HCT116 (cell line): ENCODE results near the gene RBM26. TPM values are rescaled to one million over a fixed set of nuclear protein-coding genes. Genes with fewer than 3 reads are reported as not detected.

ENCODE experiments used
- ATAC-seq: fragments of 200-7000 bp; cut with Tn5 transposase; 2 replicates; pipeline ENCODE4 v1.9.1; 2020; ENCODE audit warnings: mild to moderate bottlenecking, moderate library complexity
- BruUV-seq: library from RNA; stranded (reverse); fragments of 400-500 nt; replicated peaks from 2 replicates; lab custom pipeline; 2021; lab: Mats Ljungman, UMichigan
- CTCF ChIA-PET: fragments of 300-600 bp; sonication (Branson Sonifier 250); formaldehyde crosslinking; loops from one replicate; lab custom pipeline; 2021; ENCODE audit warnings: antibody characterized with exemption; lab: Charles Lee
- POLR2A ChIA-PET: fragments of 300-600, 350-600 bp; sonication (Branson Sonifier 250); formaldehyde crosslinking; loops from one replicate; lab custom pipeline; 2021; ENCODE audit warnings: antibody characterized with exemption; lab: Charles Lee
- RAD21 ChIA-PET, 2 experiments: fragments of 300-600 bp; sonication (Branson Sonifier 250); formaldehyde crosslinking; loops; one replicate each; lab custom pipeline; 2023; ENCODE audit warnings: low total read pairs in 2 of 2; ENCODE audit not compliant: uncharacterized antibody in 2 of 2, unreplicated experiment in 2 of 2, low non-redundant PET in 1 of 2; lab: Charles Lee
- DNase-seq: peaks from one replicate; pipeline ENCODE4 v3.0.0-alpha.2; 2010; ENCODE audit warnings: low read depth, low spot score
- H2AFZ ChIP-seq: fragments of 200-600 bp; shearing (Covaris generic), sonication (generic); 2 replicates; pipeline ENCODE4 v1.6.1; 2017; ENCODE audit warnings: low read depth, mixed run types, mixed read lengths, antibody characterized with exemption, low read length; ENCODE audit not compliant: poor library complexity, severe bottlenecking
- H3K27ac ChIP-seq: 2 replicates; pipeline ENCODE4 v1.5.1; 2012; ENCODE audit warnings: low read depth, low read length
- H3K27me3 ChIP-seq: fragments of 200-600 bp; sonication (generic); 2 replicates; pipeline ENCODE4 v1.6.1; 2016; ENCODE audit warnings: mixed run types, low read length, mixed read lengths; ENCODE audit not compliant: insufficient read depth
- H3K36me3 ChIP-seq, 2 experiments: fragments of 200-500 bp in 1 of 2; fragments of 200-600 bp in 1 of 2; sonication (Bioruptor generic) in 1 of 2; sonication (generic) in 1 of 2; 2 replicates each; pipeline versions ENCODE4 v1.5.1 to v1.6.1; 2014 to 2016; ENCODE audit warnings: low read length in 2 of 2, inconsistent platforms in 1 of 2, mixed read lengths in 1 of 2, mixed run types in 1 of 2; ENCODE audit not compliant: insufficient read depth in 2 of 2, control insufficient read depth in 1 of 2
- H3K4me1 ChIP-seq, 2 experiments: fragments of 200-600 bp in 1 of 2; sonication (generic) in 1 of 2; 2 replicates each; pipeline versions ENCODE4 v1.5.1 to v1.6.1; 2012 to 2017; ENCODE audit warnings: low read length in 2 of 2, inconsistent platforms in 1 of 2, mild to moderate bottlenecking in 1 of 2, mixed read lengths in 1 of 2, mixed run types in 1 of 2, moderate library complexity in 1 of 2; ENCODE audit not compliant: insufficient read depth in 2 of 2, control insufficient read depth in 1 of 2
- H3K4me2 ChIP-seq: fragments of 200-600 bp; sonication (generic); 2 replicates; pipeline ENCODE4 v1.6.1; 2017; ENCODE audit warnings: mixed run types, low read length, mixed read lengths
- H3K4me3 ChIP-seq, 2 experiments: fragments of 200-600 bp in 1 of 2; sonication (generic) in 1 of 2; replicated peaks in 1 of 2; 2 replicates each; pipeline ENCODE4 v1.5.1; 2011 to 2016; ENCODE audit warnings: low read length in 2 of 2, control low read depth in 1 of 2, low read depth in 1 of 2, mild to moderate bottlenecking in 1 of 2, mixed read lengths in 1 of 2, mixed run types in 1 of 2
- H3K79me2 ChIP-seq: fragments of 200-600 bp; sonication (generic); 2 replicates; pipeline ENCODE4 v1.6.1; 2017; ENCODE audit warnings: mild to moderate bottlenecking, mixed run types, low read length, moderate library complexity, mixed read lengths; ENCODE audit not compliant: insufficient read depth
- H3K9ac ChIP-seq: fragments of 200-600 bp; sonication (generic); 2 replicates; pipeline ENCODE4 v1.6.1; 2016; ENCODE audit warnings: low read length, mixed read lengths
- H3K9me2 ChIP-seq: fragments of 200-600 bp; sonication (generic), shearing (Covaris generic); 2 replicates; pipeline ENCODE4 v1.6.1; 2017; ENCODE audit warnings: mixed run types, mild to moderate bottlenecking, moderate library complexity; ENCODE audit not compliant: insufficient read depth
- H3K9me3 ChIP-seq, 2 experiments: fragments of 200-500 bp in 1 of 2; fragments of 200-600 bp in 1 of 2; sonication (Bioruptor generic) in 1 of 2; sonication (generic) in 1 of 2; 2 replicates each; pipeline ENCODE4 v1.6.1; 2014 to 2017; ENCODE audit warnings: low read length in 2 of 2, mixed read lengths in 2 of 2, inconsistent platforms in 1 of 2, low read depth in 1 of 2, mild to moderate bottlenecking in 1 of 2, mixed run types in 1 of 2, moderate library complexity in 1 of 2; ENCODE audit not compliant: control insufficient read depth in 1 of 2, insufficient read depth in 1 of 2
- H4K20me1 ChIP-seq: fragments of 200-600 bp; sonication (generic), shearing (Covaris generic); 2 replicates; pipeline ENCODE4 v1.6.1; 2017; ENCODE audit warnings: mixed run types, mild to moderate bottlenecking, moderate library complexity; ENCODE audit not compliant: insufficient read depth
- CBX3 ChIP-seq: IDR thresholded peaks from 2 replicates; pipeline ENCODE4 v1.6.1; 2012; ENCODE audit warnings: low read depth
- EGR1 ChIP-seq: IDR thresholded peaks from 2 replicates; pipeline ENCODE4 v1.6.1; 2012; ENCODE audit warnings: low read depth
- ELF1 ChIP-seq: IDR thresholded peaks from 2 replicates; pipeline ENCODE4 v1.6.1; 2012; ENCODE audit warnings: low read depth, borderline replicate concordance
- EZH2phosphoT487 ChIP-seq: fragments of 200-600 bp; IDR thresholded peaks from 2 replicates; pipeline ENCODE4 v1.6.1; 2018; ENCODE audit warnings: antibody characterized with exemption, borderline replicate concordance
- FOSL1 ChIP-seq: IDR thresholded peaks from 2 replicates; pipeline ENCODE4 v1.6.1; 2012; ENCODE audit warnings: low read depth
- JUND ChIP-seq: IDR thresholded peaks from 2 replicates; pipeline ENCODE4 v1.6.1; 2012
- MAX ChIP-seq: IDR thresholded peaks from 2 replicates; pipeline ENCODE4 v1.6.1; 2012
- POLR2A ChIP-seq: IDR thresholded peaks from 2 replicates; pipeline ENCODE4 v1.7.0; 2011; ENCODE audit warnings: borderline replicate concordance; ENCODE audit not compliant: insufficient read depth, insufficient read length; ENCODE audit errors: extremely low read depth
- RAD21 ChIP-seq: IDR thresholded peaks from 2 replicates; pipeline ENCODE4 v1.6.1; 2012; ENCODE audit warnings: low read depth, mild to moderate bottlenecking
- REST ChIP-seq: IDR thresholded peaks from 2 replicates; pipeline ENCODE4 v1.6.1; 2012; ENCODE audit warnings: low read depth
- SIN3A ChIP-seq: IDR thresholded peaks from 2 replicates; pipeline ENCODE4 v1.6.1; 2012; ENCODE audit warnings: low read depth
- SP1 ChIP-seq: IDR thresholded peaks from 2 replicates; pipeline ENCODE4 v1.6.1; 2012; ENCODE audit warnings: low read depth
- ZNF274 ChIP-seq: fragments of 200-500 bp; sonication (Bioruptor generic); IDR thresholded peaks from 2 replicates; pipeline ENCODE4 v1.6.1; 2014; ENCODE audit warnings: mild to moderate bottlenecking, low read depth, low read length, inconsistent platforms
- intact Hi-C: fragments of 100-400 bp; cut with micrococcal nuclease; formaldehyde crosslinking; loops from 2 replicates; pipeline ENCODE4 v1.10.0; 2022
- total RNA-seq: library from RNA; stranded (reverse); gene quantifications from one replicate; pipeline ENCODE4 v1.2.1, GENCODE V29; 2021; ENCODE audit not compliant: unreplicated experiment
- TF ChIP-seq, protein P1 (sequence below): IDR thresholded peaks from 2 replicates; pipeline ENCODE4 v1.6.1; 2012
- TF ChIP-seq, protein P2 (sequence below): IDR thresholded peaks from 2 replicates; pipeline ENCODE4 v1.6.1; 2011; ENCODE audit warnings: mild to moderate bottlenecking, low read length, moderate library complexity; ENCODE audit not compliant: insufficient replicate concordance; ENCODE audit errors: extremely low read depth

RBM26 gene
- total RNA-seq, 1 experiment from 2014 or later: 52.5 TPM

DNA sequence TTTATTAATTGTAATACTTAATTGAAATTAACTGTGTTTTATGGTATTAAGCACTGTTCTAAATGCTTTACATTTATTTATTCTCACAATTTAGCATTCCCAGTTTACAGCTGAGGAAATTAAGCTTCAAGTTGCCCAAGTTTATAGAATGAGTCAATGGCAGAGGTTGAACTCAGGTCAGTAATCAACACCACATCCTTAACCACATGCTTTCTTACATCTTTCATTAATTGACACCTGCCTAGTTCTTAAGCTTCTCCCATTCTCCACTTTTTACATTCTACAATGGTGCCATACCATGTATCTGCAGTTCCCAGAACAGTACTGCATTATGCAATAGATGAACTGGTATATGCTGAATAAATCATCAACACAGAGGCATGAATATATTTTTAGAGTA lies 11.7 kb upstream of the RBM26 start:
- POLR2A ChIA-PET: no interaction called here
- Histone ChIP-seq H3K36me3 (peaks cover 0 to 5% of the 10 kb centered on the region in 2 experiments; a peak in 1 of 4 replicates), H3K79me2 (no peaks in the 10 kb centered on the region), H3K27me3 (no peaks in the 10 kb centered on the region), H3K4me1 (no peaks in the 10 kb centered on the region), H3K4me2 (no peak overlapping the region), H2AFZ (no peak overlapping the region), H3K4me3 (no peak overlapping the region), H3K9me3 (no peaks in the 10 kb centered on the region)
- CTCF ChIA-PET: no interaction called here
- DNase-seq: no peak
- RAD21 ChIA-PET: no interaction called here
- intact Hi-C loops: no loop called here
- TF ChIP-seq ELF1 (no peak), CBX3 (no peak), SIN3A (no peak), SP1 (no peak)
- TF ChIP-seq, protein P1, sequence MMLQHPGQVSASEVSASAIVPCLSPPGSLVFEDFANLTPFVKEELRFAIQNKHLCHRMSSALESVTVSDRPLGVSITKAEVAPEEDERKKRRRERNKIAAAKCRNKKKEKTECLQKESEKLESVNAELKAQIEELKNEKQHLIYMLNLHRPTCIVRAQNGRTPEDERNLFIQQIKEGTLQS: no peak
- TF ChIP-seq, all 23 proteins: peak for 0
- no peaks in the 10 kb centered on the region for H3K9me2 ChIP-seq
- no TSS peak for BruUV-seq
- ATAC-seq: no peak
- H3K27ac ChIP-seq: no peak overlapping the region
- H3K9ac ChIP-seq: no peak overlapping the region
- no peaks in the 10 kb centered on the region for H4K20me1 ChIP-seq

GRCh38 chr13:79413521-79413920 lies 7.5 kb upstream of the RBM26 start:
- H4K20me1 ChIP-seq: no peaks in the 10 kb centered on the region
- CTCF ChIA-PET: interaction anchor here (1.9 to 2.9 kb wide), 2 partner anchors 11 kb away, joined by 6 to 9 read pairs; no protein-coding TSS in a partner anchor
- no peaks in the 10 kb centered on the region for H3K9me2 ChIP-seq
- ATAC-seq (no peak), DNase-seq (no peak)
- intact Hi-C loops: loop anchor here (5.0 kb wide), 1 partner anchor 69 kb away; the partner anchor contains the start of gene NDFIP2
- no peak overlapping the region for H3K4me2 ChIP-seq
- POLR2A ChIA-PET: no interaction called here
- H3K9me3 ChIP-seq: no peaks in the 10 kb centered on the region
- H3K36me3 ChIP-seq: peaks cover 0 to 5% of the 10 kb centered on the region in 2 experiments; a peak in 1 of 4 replicates
- no peak overlapping the region for H3K4me3 ChIP-seq
- H3K9ac ChIP-seq: no peak overlapping the region
- no peak overlapping the region for H3K27ac ChIP-seq
- peaks cover 2% of the 10 kb centered on the region; the same call in 1 of the 2 replicates for H3K79me2 ChIP-seq
- no TSS peak for BruUV-seq
- no peaks in the 10 kb centered on the region for H3K27me3 ChIP-seq
- no peak overlapping the region for H2AFZ ChIP-seq
- RAD21 ChIA-PET: no interaction called here
- H3K4me1 ChIP-seq: no peaks in the 10 kb centered on the region
- TF ChIP-seq CBX3 (no peak), POLR2A (no peak), EZH2phosphoT487 (no peak), MAX (no peak), FOSL1 (no peak), JUND (no peak), ZNF274 (no peak), ELF1 (no peak), REST (no peak), EGR1 (no peak), RAD21 (no peak)
- TF ChIP-seq, protein P2, sequence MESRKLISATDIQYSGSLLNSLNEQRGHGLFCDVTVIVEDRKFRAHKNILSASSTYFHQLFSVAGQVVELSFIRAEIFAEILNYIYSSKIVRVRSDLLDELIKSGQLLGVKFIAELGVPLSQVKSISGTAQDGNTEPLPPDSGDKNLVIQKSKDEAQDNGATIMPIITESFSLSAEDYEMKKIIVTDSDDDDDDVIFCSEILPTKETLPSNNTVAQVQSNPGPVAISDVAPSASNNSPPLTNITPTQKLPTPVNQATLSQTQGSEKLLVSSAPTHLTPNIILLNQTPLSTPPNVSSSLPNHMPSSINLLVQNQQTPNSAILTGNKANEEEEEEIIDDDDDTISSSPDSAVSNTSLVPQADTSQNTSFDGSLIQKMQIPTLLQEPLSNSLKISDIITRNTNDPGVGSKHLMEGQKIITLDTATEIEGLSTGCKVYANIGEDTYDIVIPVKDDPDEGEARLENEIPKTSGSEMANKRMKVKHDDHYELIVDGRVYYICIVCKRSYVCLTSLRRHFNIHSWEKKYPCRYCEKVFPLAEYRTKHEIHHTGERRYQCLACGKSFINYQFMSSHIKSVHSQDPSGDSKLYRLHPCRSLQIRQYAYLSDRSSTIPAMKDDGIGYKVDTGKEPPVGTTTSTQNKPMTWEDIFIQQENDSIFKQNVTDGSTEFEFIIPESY: no peak
- TF ChIP-seq, protein P1: no peak
